Central memory CD8-positive, alpha-beta T cell (primary cell): ENCODE measurements around the gene IFNA8.
A peak's percentile ranks its signal among the peaks of the same experiment; 100 is the strongest.
"Not testable (repeated sequence)": the region's sequence is repeated elsewhere in the genome, so short reads cannot be mapped to it uniquely, and the experiment has no call there.

ENCODE experiments used
- ATAC-seq: fragments of 150-1000 bp; cut with Tn5 transposase; replicated peaks from 2 replicates; pipeline ENCODE4 v1.10.0; 2022; ENCODE audit warnings: mild to moderate bottlenecking, moderate FRiP score, moderate number of reproducible peaks; ENCODE audit not compliant: poor library complexity, severe bottlenecking; ENCODE audit errors: extremely low read depth
- DNase-seq, 2 donors: peaks; one replicate each; pipeline ENCODE4 v3.0.0; 2021; ENCODE audit warnings: low spot score in 2 of 2
- H3K27ac Mint-ChIP-seq: one replicate; pipeline ENCODE4 v1.8.0; 2022; ENCODE audit warnings: low read depth, mild to moderate bottlenecking, moderate library complexity, mixed read lengths
- H3K27me3 Mint-ChIP-seq: one replicate; pipeline ENCODE4 v1.8.0; 2022; ENCODE audit warnings: mixed read lengths
- H3K36me3 Mint-ChIP-seq: one replicate; pipeline ENCODE4 v1.8.0; 2022; ENCODE audit warnings: mild to moderate bottlenecking, moderate library complexity, mixed read lengths; ENCODE audit not compliant: insufficient read depth
- H3K4me1 Mint-ChIP-seq: one replicate; pipeline ENCODE4 v1.8.0; 2022; ENCODE audit warnings: mixed read lengths
- H3K4me3 Mint-ChIP-seq: one replicate; pipeline ENCODE4 v1.8.0; 2022; ENCODE audit warnings: mild to moderate bottlenecking, moderate library complexity, mixed read lengths
- H3K9me3 Mint-ChIP-seq: one replicate; pipeline ENCODE4 v1.8.0; 2022; ENCODE audit warnings: mixed read lengths

Gene IFNA8

DNA sequence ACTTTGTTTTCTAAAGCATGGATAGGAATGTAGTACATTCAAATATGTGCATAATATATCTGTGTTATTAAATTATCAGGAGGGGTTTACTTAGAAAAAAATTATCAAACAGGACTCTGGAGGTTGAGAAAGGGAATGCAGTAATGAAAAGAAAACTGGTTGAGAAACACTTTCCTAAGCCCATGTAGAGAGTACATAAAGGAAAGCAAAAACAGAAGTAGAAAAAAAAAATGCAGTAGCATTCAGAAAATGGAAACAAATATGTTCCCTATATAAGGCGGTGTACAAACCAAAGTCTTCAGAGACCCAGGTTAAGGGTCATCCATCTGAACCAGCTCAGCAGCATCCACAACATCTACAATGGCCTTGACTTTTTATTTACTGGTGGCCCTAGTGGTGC, at the start of gene IFNA8:
Gene IFNA8, plus strand, starts transcription at position 301 of the 400 bp plus-strand sequence. Its CDS starts 60 bp downstream, at position 361.
- Mint-ChIP-seq H3K4me1 (no peaks in the 10 kb centered on the region), H3K27me3 (peaks cover 55% of the 10 kb centered on the region), H3K36me3 (no peaks in the 10 kb centered on the region), H3K4me3 (no peak within 1 kb of the TSS), H3K9me3 (no peaks in the 10 kb centered on the region), H3K27ac (no peak within 1 kb of the TSS)
- DNase-seq (no peak), ATAC-seq (no peak)

DNA sequence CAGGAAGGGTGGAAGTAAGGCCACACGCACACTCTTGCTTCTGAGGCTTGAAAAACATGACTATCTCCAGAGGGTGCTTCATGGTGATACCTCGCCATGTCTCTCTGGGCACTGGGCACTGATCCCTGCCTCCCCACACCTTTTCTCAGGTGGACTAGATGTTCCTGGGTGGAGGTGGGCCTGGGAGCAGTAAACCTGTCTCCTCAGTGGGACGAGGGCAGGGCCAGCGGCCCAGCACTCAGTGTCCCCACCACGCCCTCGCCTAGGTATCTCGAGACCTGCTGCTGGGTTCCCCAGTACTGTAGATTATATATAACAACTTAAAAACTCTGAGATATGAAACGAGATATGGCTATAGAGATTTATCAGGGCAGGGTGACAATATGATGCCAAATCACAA, 46.6 kb upstream of the IFNA8 start:
- Mint-ChIP-seq H3K27ac (no peak overlapping the region), H3K27me3 (peaks cover 41% of the 10 kb centered on the region), H3K4me3 (no peak overlapping the region), H3K36me3 (peaks cover 2% of the 10 kb centered on the region), H3K9me3 (no peaks in the 10 kb centered on the region), H3K4me1 (peaks cover 9% of the 10 kb centered on the region)
- ATAC-seq (no peak), DNase-seq (no peak)

DNA sequence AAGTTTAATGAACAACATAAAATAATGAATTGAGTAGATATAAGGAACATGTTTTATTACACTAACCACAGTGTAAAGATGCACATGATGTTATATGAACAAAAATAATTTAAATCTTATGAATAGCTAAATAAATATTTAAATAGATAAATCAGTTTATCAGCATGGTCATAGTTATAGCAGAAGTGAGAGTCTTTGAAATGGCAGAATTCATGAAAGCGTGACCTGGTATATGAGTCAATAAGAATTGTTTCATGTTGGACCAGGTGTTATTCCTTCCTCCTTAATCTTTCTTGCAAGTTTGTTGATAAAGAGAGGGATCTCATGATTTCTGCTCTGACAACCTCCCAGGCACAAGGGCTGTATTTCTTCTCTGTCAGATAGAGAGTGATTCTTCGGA, 41.7 kb upstream of the IFNA8 start:
- H3K27me3 Mint-ChIP-seq: peaks cover 79% of the 10 kb centered on the region
- not testable (repeated sequence) for H3K9me3 Mint-ChIP-seq, H3K36me3 Mint-ChIP-seq, ATAC-seq, DNase-seq, H3K4me3 Mint-ChIP-seq, H3K27ac Mint-ChIP-seq, H3K4me1 Mint-ChIP-seq

DNA sequence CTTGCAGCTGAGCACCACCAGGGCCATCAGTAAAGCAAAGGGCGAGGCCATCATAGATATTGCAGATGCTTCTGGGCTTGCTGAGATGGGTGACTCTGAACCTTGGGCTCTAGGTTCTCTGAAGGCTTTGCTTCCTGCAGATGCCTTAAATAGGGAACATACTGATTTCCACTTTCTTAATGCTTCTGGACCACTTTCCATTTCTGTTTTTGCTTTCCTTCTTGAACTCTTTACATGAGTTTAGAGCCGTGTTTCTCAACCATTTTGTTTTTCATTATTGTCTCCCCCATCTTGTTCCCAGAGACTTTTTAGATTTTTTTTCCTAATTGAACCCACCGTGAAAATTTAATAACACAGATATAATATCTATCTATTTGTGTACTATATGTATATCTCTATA, 41.0 kb upstream of the IFNA8 start, which contains the start of gene IFNA13:
Gene IFNA13, minus strand, starts transcription at position 101 of the 400 bp plus-strand sequence. Its CDS starts 47 bp downstream, at position 54.
- Mint-ChIP-seq H3K27ac (no peak within 1 kb of the TSS), H3K4me3 (no peak within 1 kb of the TSS), H3K36me3 (no peaks in the 10 kb centered on the region), H3K4me1 (no peaks in the 10 kb centered on the region), H3K27me3 (peaks cover 79% of the 10 kb centered on the region), H3K9me3 (no peaks in the 10 kb centered on the region)
- ATAC-seq (no peak), DNase-seq (no peak)

DNA sequence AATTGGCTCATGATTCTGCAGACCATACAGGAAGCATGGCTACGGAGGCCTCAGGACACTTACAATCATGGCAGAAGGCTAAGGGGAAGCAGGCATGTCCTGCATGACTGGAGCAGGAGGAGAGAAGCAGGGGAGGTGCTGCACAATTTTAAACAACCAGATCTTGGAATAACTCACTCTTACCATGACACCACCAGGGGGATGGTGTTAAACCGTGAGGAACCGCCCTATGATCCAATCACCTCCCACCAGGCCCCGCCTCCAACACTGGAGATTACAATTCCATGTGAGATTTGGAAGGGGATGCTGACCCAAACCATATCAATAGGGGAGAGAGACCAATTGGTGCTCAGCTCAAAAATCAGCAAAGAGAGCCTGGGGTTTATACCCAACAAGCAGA, 37.5 kb upstream of the IFNA8 start:
- not testable (repeated sequence) for ATAC-seq, DNase-seq, H3K4me3 Mint-ChIP-seq, H3K4me1 Mint-ChIP-seq, H3K36me3 Mint-ChIP-seq, H3K27ac Mint-ChIP-seq, H3K9me3 Mint-ChIP-seq
- H3K27me3 Mint-ChIP-seq: peaks cover 62% of the 10 kb centered on the region

DNA sequence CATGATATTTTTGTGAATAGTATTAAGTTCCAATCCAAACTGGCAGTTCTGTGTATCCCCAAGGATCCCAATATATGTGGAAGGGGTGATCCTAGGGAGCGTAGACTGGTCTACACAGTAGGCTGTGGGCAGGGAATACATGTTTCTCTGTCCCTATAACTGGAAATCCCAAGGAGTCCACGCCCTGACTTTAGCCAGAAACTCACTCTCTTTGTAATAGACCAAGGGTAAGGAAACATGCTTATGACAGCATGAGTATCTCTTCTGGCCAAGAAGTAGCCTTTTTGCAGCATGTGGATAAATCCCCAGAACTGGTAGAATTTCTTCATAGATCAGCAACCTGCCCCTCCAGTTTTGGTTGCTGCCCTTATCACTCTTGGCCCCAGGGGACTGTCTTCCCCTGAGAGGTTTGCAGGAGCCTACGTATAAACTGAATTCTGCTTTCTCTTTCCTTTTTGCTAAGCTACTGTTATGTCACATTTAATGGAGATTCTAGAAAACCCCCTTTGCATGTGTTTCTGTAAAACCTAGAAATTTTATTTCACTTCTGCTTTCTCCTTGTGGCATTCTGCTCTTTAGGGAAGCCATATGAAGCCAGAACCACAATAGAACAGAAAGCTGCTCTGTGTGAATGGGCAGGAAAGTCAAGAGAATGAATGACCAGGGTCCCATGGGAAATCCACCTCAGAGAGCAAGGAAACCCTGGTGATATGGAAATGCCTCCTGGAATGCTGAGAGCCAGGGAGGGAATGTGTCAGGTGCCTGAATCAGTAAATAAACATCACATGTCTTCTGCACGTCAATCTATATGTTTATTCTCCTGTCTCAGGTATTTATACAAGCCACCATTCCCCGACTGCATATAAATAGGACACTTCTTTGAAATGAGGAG, 27.2 kb upstream of the IFNA8 start:
- Mint-ChIP-seq H3K27me3 (peaks cover 65% of the 10 kb centered on the region), H3K4me1 (peaks cover 5% of the 10 kb centered on the region)

DNA sequence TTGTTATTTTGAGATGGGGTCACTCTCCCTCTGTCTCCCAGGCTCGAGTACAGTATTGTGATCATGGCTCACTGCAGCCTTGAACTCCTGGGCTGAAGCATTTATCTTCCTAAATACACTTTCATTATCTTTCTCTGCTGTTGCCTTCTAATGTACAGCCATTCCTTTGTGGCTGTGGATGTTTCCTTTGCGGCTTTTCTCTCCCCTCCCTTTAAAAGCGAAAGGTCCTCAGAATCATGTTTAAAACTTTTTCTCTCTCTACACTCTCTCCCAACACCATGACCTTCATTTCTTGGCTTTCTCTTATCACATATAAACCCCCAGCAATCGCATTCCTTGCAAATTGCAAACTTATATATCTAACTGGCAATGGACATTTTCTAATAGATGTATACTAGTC, 25.3 kb upstream of the IFNA8 start:
- Mint-ChIP-seq H3K9me3 (no peaks in the 10 kb centered on the region), H3K4me1 (peaks cover 5% of the 10 kb centered on the region), H3K27me3 (peaks cover 65% of the 10 kb centered on the region), H3K27ac (no peak overlapping the region), H3K36me3 (peaks cover 2% of the 10 kb centered on the region), H3K4me3 (no peak overlapping the region)
- no peak for DNase-seq
- no peak for ATAC-seq

More for the DNA sequence above, 27.2 kb upstream of the IFNA8 start:
- no peak overlapping the region for H3K4me3 Mint-ChIP-seq
- DNase-seq (no peak), ATAC-seq (peak; percentile 84)
- H3K36me3 Mint-ChIP-seq: peaks cover 2% of the 10 kb centered on the region
- H3K27ac Mint-ChIP-seq: no peak overlapping the region
- no peaks in the 10 kb centered on the region for H3K9me3 Mint-ChIP-seq

DNA sequence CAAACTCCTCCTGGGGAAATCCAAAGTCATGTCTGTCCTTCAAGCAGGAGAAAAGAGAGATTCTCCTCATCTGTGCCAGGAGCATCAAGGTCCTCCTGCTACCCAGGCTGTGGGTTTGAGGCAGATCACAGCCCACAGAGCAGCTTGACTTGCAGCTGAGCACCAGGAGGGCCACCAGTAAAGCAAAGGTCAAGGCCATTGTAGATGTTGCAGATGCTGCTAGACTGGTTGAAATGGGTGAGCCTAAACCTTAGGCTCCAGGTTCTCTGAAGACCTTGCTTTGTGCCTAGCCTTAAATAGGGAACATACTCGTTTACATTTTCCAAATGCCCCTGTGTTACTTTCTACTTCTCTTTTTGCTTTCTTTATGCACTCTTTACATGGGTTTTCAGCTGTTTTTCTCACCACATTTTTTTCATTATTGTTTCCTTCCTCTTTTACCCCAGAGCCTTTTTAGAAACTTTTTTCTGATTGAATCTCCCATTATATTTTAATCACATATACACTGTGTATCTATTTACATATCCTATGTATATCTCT, 23.7 kb upstream of the IFNA8 start, which contains the start of gene IFNA2:
Gene IFNA2, minus strand, starts transcription at position 268 of the 540 bp plus-strand sequence. Its CDS starts 69 bp downstream, at position 199.
- Mint-ChIP-seq H3K9me3 (no peaks in the 10 kb centered on the region), H3K36me3 (peaks cover 2% of the 10 kb centered on the region), H3K4me3 (no peak within 1 kb of the TSS), H3K4me1 (peaks cover 5% of the 10 kb centered on the region), H3K27me3 (peaks cover 65% of the 10 kb centered on the region), H3K27ac (no peak within 1 kb of the TSS)
- ATAC-seq (no peak), DNase-seq (no peak)

DNA sequence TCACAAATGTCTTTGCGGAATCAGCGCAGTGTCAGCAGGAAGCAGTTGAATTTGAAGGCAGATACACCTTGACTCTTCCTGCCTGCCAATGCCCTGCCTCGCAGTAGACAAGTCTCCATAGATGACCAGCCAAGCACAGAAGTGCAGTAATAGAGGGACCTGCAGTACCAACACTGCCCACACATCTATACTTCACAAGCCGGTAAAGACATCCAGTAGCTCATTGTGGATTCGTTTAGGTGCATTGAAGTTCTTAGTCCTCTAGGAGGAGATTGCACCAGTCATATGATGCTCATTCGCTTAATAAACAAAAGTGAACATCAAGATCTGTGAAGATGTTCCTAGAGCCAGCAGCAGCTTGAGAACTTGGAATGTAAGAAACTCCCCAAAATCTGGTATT, 16.6 kb upstream of the IFNA8 start:
- peaks cover 10% of the 10 kb centered on the region for H3K4me1 Mint-ChIP-seq
- peaks cover 88% of the 10 kb centered on the region for H3K27me3 Mint-ChIP-seq
- DNase-seq: no peak
- H3K36me3 Mint-ChIP-seq: no peaks in the 10 kb centered on the region
- H3K9me3 Mint-ChIP-seq: no peaks in the 10 kb centered on the region
- peak; percentile 55 for ATAC-seq
- H3K4me3 Mint-ChIP-seq: no peak overlapping the region
- no peak overlapping the region for H3K27ac Mint-ChIP-seq

DNA sequence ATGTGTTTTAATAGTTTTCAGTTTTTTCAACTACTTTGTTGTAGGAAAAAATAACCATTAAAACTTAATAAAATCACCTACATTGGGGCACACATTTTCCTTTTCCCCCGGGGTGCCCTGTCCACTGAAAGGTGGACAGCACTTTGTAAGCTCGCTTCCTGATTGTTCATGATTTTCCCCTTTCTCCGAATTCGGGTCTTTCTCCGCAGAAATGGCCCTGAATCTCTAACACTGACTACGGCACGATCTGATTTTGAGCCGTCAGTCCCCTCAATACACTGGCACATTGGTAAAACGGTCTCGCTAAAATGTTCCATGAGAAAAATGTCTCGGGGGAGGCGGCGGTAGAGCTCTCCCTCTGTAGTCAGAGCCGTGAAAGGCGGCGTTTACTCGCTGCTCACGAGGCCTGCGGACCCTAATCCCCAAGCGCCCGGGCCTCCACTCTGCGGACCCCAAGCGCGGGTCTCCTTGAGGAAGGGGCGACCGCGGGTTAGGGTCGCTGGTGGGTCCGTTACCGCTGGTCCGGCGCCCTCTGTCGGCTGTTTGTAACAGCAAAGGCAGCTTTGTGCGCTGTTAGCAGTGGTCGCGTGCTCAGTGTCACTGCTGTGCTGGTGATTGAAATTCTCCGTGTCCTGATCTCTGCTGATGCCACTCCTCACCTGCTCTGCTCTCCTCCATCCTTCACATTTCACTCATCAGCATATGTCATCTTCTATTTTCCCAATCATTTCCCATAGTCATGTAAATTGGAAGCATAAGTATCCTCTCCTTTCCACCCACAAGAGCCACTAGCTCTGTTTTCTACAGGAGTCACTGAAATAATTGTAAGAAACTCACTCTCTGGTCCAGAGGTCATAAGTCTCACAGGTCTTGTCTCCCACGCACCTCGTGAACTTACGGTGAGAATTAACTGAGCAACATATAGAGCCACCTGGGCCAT, 12.9 kb upstream of the IFNA8 start:
- ATAC-seq (peak; percentile 51), DNase-seq (peak; percentile 20 to 25)
- Mint-ChIP-seq H3K4me1 (peaks cover 10% of the 10 kb centered on the region), H3K9me3 (no peaks in the 10 kb centered on the region), H3K36me3 (no peaks in the 10 kb centered on the region), H3K27ac (no peak overlapping the region), H3K27me3 (peaks cover 87% of the 10 kb centered on the region), H3K4me3 (peak overlapping the region; percentile 15)

DNA sequence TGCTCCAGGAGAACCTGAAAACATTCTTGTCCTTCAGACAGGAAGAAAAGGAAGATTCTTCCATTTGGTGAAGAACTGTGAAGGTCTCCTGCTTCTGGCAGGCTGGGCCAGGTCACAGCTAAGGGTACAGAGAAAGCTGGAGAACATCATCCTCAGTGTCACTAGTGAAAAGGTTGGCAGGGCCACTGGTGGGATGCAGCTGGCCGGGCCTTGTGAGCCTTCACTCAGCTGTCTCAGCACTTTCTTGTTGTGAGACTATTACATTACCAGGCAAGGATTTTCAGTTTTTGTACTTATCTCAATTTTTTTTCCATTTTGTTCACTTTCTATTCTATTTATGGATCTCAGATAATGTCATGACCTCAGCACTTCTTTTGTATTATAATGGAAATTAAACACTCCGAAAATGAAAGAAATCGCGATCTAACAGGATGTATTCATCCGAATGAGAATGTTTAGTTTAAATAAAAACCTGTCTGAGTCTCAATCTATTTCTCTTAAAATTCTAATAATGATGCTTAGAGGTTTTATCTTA, 9.9 kb upstream of the IFNA8 start:
- H3K27ac Mint-ChIP-seq: no peak overlapping the region
- peaks cover 10% of the 10 kb centered on the region for H3K4me1 Mint-ChIP-seq
- H3K4me3 Mint-ChIP-seq: no peak overlapping the region
- H3K36me3 Mint-ChIP-seq: peaks cover 1% of the 10 kb centered on the region
- ATAC-seq: no peak
- DNase-seq: no peak
- H3K9me3 Mint-ChIP-seq: no peaks in the 10 kb centered on the region
- peaks cover 84% of the 10 kb centered on the region for H3K27me3 Mint-ChIP-seq

DNA sequence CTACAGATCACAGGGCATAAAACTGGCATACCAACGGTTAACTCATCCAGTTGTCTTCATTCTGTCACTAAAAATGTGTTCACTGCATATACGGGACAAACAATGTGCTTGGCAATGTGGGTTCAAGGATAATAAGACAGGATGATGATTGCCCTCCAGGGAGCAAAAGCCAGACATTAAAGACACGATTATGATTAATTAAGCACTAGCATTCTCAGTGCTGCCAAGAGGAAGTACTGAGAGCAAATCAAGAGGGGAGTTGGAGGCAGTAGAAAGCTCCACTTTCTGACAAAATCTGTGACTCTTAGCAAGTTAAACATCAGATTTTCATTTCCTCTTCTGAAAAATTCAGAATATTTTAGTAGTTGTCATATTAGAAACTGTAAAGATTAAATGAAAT, 9.0 kb upstream of the IFNA8 start:
- no peak for ATAC-seq
- no peak for DNase-seq
- Mint-ChIP-seq H3K27ac (no peak overlapping the region), H3K9me3 (no peaks in the 10 kb centered on the region), H3K36me3 (peaks cover 1% of the 10 kb centered on the region), H3K27me3 (peaks cover 87% of the 10 kb centered on the region), H3K4me1 (peaks cover 10% of the 10 kb centered on the region), H3K4me3 (no peak overlapping the region)
